Measurements from ENCODE around the gene GUCA2A. TPM values are rescaled to one million over a fixed set of nuclear protein-coding genes. Genes with fewer than 3 reads are reported as not detected.
"Not testable (repeated sequence)": the region's sequence is repeated elsewhere in the genome, so short reads cannot be mapped to it uniquely, and the experiment has no call there.

GUCA2A gene
- not detected for total RNA-seq
- long read RNA-seq = 0 reads

- Histone ChIP-seq H3K36me3 (no peaks in the 10 kb centered on the region), H3K9me3 (replicated peaks) (peaks cover 18% of the 10 kb centered on the region), H3K27ac (replicated peaks) (peak within 1 kb of the TSS; percentile 85), H3K4me1 (peaks cover 47% of the 10 kb centered on the region), H3K4me3 (peak within 1 kb of the TSS; percentile 14), H3K27me3 (ENCODE audit: low read depth) (no peaks in the 10 kb centered on the region)
- TF ChIP-seq CTCF (IDR thresholded peaks at IDR 0.05; ENCODE audit: borderline replicate concordance) = no peak
- intact Hi-C loops (cut with micrococcal nuclease) = no loop called here
- no peak for DNase-seq
Observed at GRCh38 chr1:42164551-42165420, at the start of gene GUCA2A. GUCA2A (minus strand) TSS chr1:42164745; CDS start chr1:42164712, 33 bp downstream.

- Histone ChIP-seq H3K4me3 (no peak overlapping the region), H3K27ac (replicated peaks) (no peak overlapping the region), H3K36me3 (no peaks in the 10 kb centered on the region), H3K9me3 (replicated peaks) (peaks cover 17% of the 10 kb centered on the region), H3K27me3 (ENCODE audit: low read depth) (no peaks in the 10 kb centered on the region), H3K4me1 (peaks cover 62% of the 10 kb centered on the region)
- DNase-seq = no peak
- no peak for TF ChIP-seq CTCF (IDR thresholded peaks at IDR 0.05; ENCODE audit: borderline replicate concordance)
- intact Hi-C loops (cut with micrococcal nuclease) = no loop called here
Observed at GRCh38 chr1:42211224-42211623, 46.7 kb upstream of the GUCA2A start.

- no peak for TF ChIP-seq CTCF (IDR thresholded peaks at IDR 0.05; ENCODE audit: borderline replicate concordance)
Observed at GRCh38 chr1:42210421-42211133, 46.0 kb upstream of the GUCA2A start.

GRCh38 chr1:42209526-42210251, 45.1 kb upstream of the GUCA2A start:
- intact Hi-C loops (cut with micrococcal nuclease) = no loop called here
- peaks cover 59% of the 10 kb centered on the region for H3K4me1 ChIP-seq
- H3K36me3 ChIP-seq = no peaks in the 10 kb centered on the region
- H3K4me3 ChIP-seq = no peak overlapping the region
- no peak for DNase-seq
- no peak overlapping the region for H3K27ac ChIP-seq (replicated peaks)
- no peaks in the 10 kb centered on the region for H3K27me3 ChIP-seq (ENCODE audit: low read depth)
- H3K9me3 ChIP-seq (replicated peaks) = peaks cover 17% of the 10 kb centered on the region
- TF ChIP-seq CTCF (IDR thresholded peaks at IDR 0.05; ENCODE audit: borderline replicate concordance) = no peak

More at GRCh38 chr1:42210421-42211133, 46.0 kb upstream of the GUCA2A start:
- Histone ChIP-seq H3K4me1 (peaks cover 62% of the 10 kb centered on the region), H3K9me3 (replicated peaks) (peaks cover 17% of the 10 kb centered on the region), H3K27ac (replicated peaks) (no peak overlapping the region), H3K36me3 (no peaks in the 10 kb centered on the region), H3K27me3 (ENCODE audit: low read depth) (no peaks in the 10 kb centered on the region), H3K4me3 (no peak overlapping the region)
- DNase-seq = no peak
- intact Hi-C loops (cut with micrococcal nuclease) = no loop called here

- H3K9me3 ChIP-seq (replicated peaks) = peaks cover 15% of the 10 kb centered on the region
- peaks cover 18% of the 10 kb centered on the region for H3K36me3 ChIP-seq
- intact Hi-C loops (cut with micrococcal nuclease); H3K27ac ChIP-seq (replicated peaks); DNase-seq; H3K4me3 ChIP-seq; H3K27me3 ChIP-seq (ENCODE audit: low read depth): not testable (repeated sequence)
- H3K4me1 ChIP-seq = peaks cover 45% of the 10 kb centered on the region
Observed at GRCh38 chr1:42206930-42207329, 42.4 kb upstream of the GUCA2A start.
